Activated T-helper 17 cell treated with anti-CD3 and anti-CD28 coated beads, Interleukin-2, amount 50 U/mL, for 72 hours (primary cell): ENCODE measurements around the gene CHST7. TPM values are rescaled to one million over a fixed set of nuclear protein-coding genes. Genes with fewer than 3 reads are reported as not detected.

Source experiments
- ATAC-seq: fragments of 150-1000 bp; cut with Tn5 transposase; replicated peaks from 2 replicates; pipeline ENCODE4 v1.10.0; 2021; ENCODE audit warnings: mild to moderate bottlenecking, moderate library complexity
- H3K27ac Mint-ChIP-seq: one replicate; pipeline ENCODE4 v1.8.0; 2022; ENCODE audit warnings: mixed read lengths
- H3K27me3 Mint-ChIP-seq: one replicate; pipeline ENCODE4 v1.8.0; 2022; ENCODE audit warnings: mixed read lengths
- H3K36me3 Mint-ChIP-seq: one replicate; pipeline ENCODE4 v1.8.0; 2022; ENCODE audit warnings: low read depth, mild to moderate bottlenecking, mixed read lengths
- H3K4me1 Mint-ChIP-seq: one replicate; pipeline ENCODE4 v1.8.0; 2022; ENCODE audit warnings: mixed read lengths
- H3K4me3 Mint-ChIP-seq: one replicate; pipeline ENCODE4 v1.8.0; 2022; ENCODE audit warnings: mild to moderate bottlenecking, mixed read lengths
- H3K9me3 Mint-ChIP-seq: one replicate; pipeline ENCODE4 v1.8.0; 2022; ENCODE audit warnings: mixed read lengths
- total RNA-seq, 2 donors: library from RNA; stranded (reverse); gene quantifications; one replicate each; pipeline ENCODE4 v1.2.3, GENCODE V29; 2022

The CHST7 gene
- total RNA-seq, 2 donors from 2014 or later, result 2.4 to 2.9 TPM

GRCh38 chrX:46561824-46562657 is 11.5 kb upstream of the CHST7 start:
- Mint-ChIP-seq H3K27me3 (no peaks in the 10 kb centered on the region), H3K27ac (no peak overlapping the region), H3K36me3 (no peaks in the 10 kb centered on the region), H3K4me1 (peaks cover 8% of the 10 kb centered on the region), H3K9me3 (no peaks in the 10 kb centered on the region), H3K4me3 (peak overlapping the region; percentile 31)
- peak; percentile 88 for ATAC-seq

- Mint-ChIP-seq H3K9me3 (no peaks in the 10 kb centered on the region), H3K27ac (no peak overlapping the region), H3K4me3 (no peak overlapping the region), H3K36me3 (no peaks in the 10 kb centered on the region), H3K27me3 (no peaks in the 10 kb centered on the region), H3K4me1 (peaks cover 12% of the 10 kb centered on the region)
- no peak for ATAC-seq
Measured at GRCh38 chrX:46567388-46567787, 6.2 kb upstream of the CHST7 start.

- H3K9me3 Mint-ChIP-seq, result no peaks in the 10 kb centered on the region
- peaks cover 15% of the 10 kb centered on the region for H3K4me1 Mint-ChIP-seq
- H3K27me3 Mint-ChIP-seq, result no peaks in the 10 kb centered on the region
- H3K36me3 Mint-ChIP-seq, result no peaks in the 10 kb centered on the region
- no peak overlapping the region for H3K4me3 Mint-ChIP-seq
- ATAC-seq, result no peak
- no peak overlapping the region for H3K27ac Mint-ChIP-seq
Measured at GRCh38 chrX:46569621-46570020, 3.9 kb upstream of the CHST7 start.

- Mint-ChIP-seq H3K27ac (peak overlapping the region; percentile 85), H3K36me3 (no peaks in the 10 kb centered on the region), H3K27me3 (no peaks in the 10 kb centered on the region), H3K9me3 (no peaks in the 10 kb centered on the region), H3K4me3 (peak overlapping the region; percentile 78), H3K4me1 (peaks cover 19% of the 10 kb centered on the region)
- ATAC-seq, result no peak
Measured at GRCh38 chrX:46571423-46572339, 1.9 kb upstream of the CHST7 start.

DNA sequence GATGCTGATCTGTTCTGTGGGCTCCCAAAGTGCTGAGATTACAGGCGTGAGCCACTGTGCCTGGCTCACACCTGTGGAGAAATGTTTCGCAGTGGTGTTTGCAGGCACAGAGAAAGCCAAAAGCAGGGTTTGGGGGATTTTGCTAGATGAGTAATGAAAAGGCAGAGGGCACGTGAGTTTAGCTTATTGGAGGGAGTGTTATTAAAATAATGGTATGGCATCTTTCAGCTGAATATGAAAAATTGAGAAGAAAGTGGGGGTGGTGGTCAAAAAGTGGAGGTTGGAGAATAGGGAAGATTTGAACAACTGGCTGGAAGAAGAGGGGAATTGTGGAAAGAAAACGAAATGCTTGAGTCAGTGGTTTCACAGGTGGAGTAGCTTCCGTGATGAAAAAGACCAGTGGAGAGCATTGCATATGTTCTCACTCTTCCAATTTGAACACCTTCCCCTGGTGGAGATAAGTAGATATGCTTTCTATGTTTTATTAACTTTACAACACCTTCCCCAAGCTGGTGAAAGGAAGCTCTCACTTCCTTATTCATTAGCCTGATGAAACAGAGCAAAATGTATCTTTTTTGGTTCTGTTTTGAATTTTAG is 1.1 kb upstream of the CHST7 start:
- no peaks in the 10 kb centered on the region for H3K9me3 Mint-ChIP-seq
- H3K4me3 Mint-ChIP-seq, result peak overlapping the region; percentile 78
- no peaks in the 10 kb centered on the region for H3K27me3 Mint-ChIP-seq
- peak overlapping the region; percentile 85 for H3K27ac Mint-ChIP-seq
- H3K4me1 Mint-ChIP-seq, result peaks cover 19% of the 10 kb centered on the region
- peaks cover under 1% of the 10 kb centered on the region for H3K36me3 Mint-ChIP-seq
- ATAC-seq, result peak; percentile 67

GRCh38 chrX:46573892-46574773 is 568 bp downstream of the CHST7 start:
- Mint-ChIP-seq H3K36me3 (peaks cover 13% of the 10 kb centered on the region), H3K9me3 (no peaks in the 10 kb centered on the region), H3K27me3 (no peaks in the 10 kb centered on the region), H3K27ac (no peak overlapping the region), H3K4me3 (peak overlapping the region; percentile 78), H3K4me1 (peaks cover 20% of the 10 kb centered on the region)
- ATAC-seq, result peak; percentile 46

- no peak overlapping the region for H3K27ac Mint-ChIP-seq
- H3K27me3 Mint-ChIP-seq, result no peaks in the 10 kb centered on the region
- H3K4me3 Mint-ChIP-seq, result peak overlapping the region; percentile 78
- H3K9me3 Mint-ChIP-seq, result no peaks in the 10 kb centered on the region
- H3K4me1 Mint-ChIP-seq, result peaks cover 24% of the 10 kb centered on the region
- peaks cover 17% of the 10 kb centered on the region for H3K36me3 Mint-ChIP-seq
- ATAC-seq, result peak; percentile 15
Measured at GRCh38 chrX:46574774-46575381, 1.3 kb downstream of the CHST7 start.

DNA sequence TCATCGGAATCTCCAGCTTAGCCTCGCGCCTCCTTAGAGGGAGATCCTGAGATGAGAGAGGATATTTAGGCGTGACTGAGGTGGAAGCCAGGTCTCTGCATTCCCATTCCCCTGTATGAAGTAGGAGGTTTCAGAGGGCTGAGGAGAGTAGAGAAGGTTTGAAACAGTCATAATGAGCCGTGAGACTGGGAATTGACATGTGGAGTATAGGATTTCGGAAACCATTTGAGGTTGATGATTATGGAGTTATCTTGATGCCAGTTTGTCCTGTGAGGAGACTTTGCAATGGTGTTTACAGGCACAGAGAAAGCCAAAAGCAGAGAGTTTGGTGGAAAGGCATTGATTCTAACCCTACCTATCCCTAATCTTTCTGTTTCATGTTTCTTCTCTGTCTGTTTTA is 2.0 kb downstream of the CHST7 start:
- H3K4me1 Mint-ChIP-seq, result peaks cover 24% of the 10 kb centered on the region
- no peak overlapping the region for H3K27ac Mint-ChIP-seq
- H3K27me3 Mint-ChIP-seq, result no peaks in the 10 kb centered on the region
- no peak for ATAC-seq
- H3K4me3 Mint-ChIP-seq, result peak overlapping the region; percentile 78
- H3K9me3 Mint-ChIP-seq, result no peaks in the 10 kb centered on the region
- peaks cover 17% of the 10 kb centered on the region for H3K36me3 Mint-ChIP-seq

GRCh38 chrX:46575991-46576392 is 2.4 kb downstream of the CHST7 start:
- Mint-ChIP-seq H3K27ac (no peak overlapping the region), H3K4me1 (peaks cover 24% of the 10 kb centered on the region)
- ATAC-seq, result no peak

GRCh38 chrX:46576458-46576857 is 2.9 kb downstream of the CHST7 start:
- Mint-ChIP-seq H3K27me3 (no peaks in the 10 kb centered on the region), H3K9me3 (no peaks in the 10 kb centered on the region), H3K4me1 (peaks cover 24% of the 10 kb centered on the region), H3K36me3 (peaks cover 17% of the 10 kb centered on the region), H3K4me3 (peak overlapping the region; percentile 78), H3K27ac (no peak overlapping the region)
- no peak for ATAC-seq

More at GRCh38 chrX:46575991-46576392, 2.4 kb downstream of the CHST7 start:
- Mint-ChIP-seq H3K27me3 (no peaks in the 10 kb centered on the region), H3K4me3 (peak overlapping the region; percentile 78), H3K9me3 (no peaks in the 10 kb centered on the region), H3K36me3 (peaks cover 17% of the 10 kb centered on the region)

DNA sequence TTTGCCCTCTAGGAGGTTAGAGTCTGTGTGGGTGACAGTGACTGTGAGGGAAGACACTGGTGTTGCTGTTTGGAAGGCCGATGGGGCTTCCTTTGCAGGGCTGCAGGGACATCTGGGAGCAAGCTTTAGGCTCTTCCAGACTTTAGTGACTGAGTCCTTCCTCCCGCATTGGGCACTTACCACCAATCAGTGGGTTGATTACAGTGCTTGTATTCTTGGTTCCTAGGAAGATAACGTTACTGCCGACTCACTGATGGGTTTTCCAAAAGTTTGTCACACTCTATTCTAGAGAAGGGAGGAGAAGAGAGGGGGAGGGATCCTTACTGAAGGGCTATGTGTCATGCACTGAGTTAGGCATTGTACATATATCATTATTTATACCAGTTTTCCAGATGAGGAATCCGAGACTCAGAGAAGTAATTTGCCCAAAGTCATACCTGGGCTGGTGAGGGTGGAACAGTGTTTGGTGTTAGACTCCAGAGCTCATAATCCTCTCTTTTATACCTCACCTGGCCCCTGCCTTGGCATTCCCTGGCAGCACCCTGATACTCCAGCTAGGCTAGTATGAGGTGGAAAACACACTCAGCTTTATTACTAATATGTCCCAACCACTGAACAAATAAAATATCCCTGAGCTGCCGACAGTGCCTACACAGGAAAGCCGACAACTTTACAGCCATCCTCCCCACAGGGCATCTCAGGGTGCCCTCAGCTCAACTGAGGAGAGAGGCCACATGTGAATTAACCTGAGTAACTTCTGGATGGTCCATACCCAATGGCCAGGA is 3.8 kb downstream of the CHST7 start:
- ATAC-seq, result no peak
- H3K4me1 Mint-ChIP-seq, result peaks cover 16% of the 10 kb centered on the region
- H3K4me3 Mint-ChIP-seq, result peak overlapping the region; percentile 78
- H3K27ac Mint-ChIP-seq, result no peak overlapping the region
- no peaks in the 10 kb centered on the region for H3K9me3 Mint-ChIP-seq
- H3K27me3 Mint-ChIP-seq, result no peaks in the 10 kb centered on the region
- H3K36me3 Mint-ChIP-seq, result peaks cover 17% of the 10 kb centered on the region

GRCh38 chrX:46579250-46579649 is 5.7 kb downstream of the CHST7 start:
- H3K36me3 Mint-ChIP-seq, result peaks cover 17% of the 10 kb centered on the region
- H3K4me3 Mint-ChIP-seq, result peak overlapping the region; percentile 11
- H3K27ac Mint-ChIP-seq, result no peak overlapping the region
- H3K4me1 Mint-ChIP-seq, result peaks cover 9% of the 10 kb centered on the region
- no peak for ATAC-seq
- H3K9me3 Mint-ChIP-seq, result no peaks in the 10 kb centered on the region
- H3K27me3 Mint-ChIP-seq, result no peaks in the 10 kb centered on the region

GRCh38 chrX:46580613-46581012 is 7.0 kb downstream of the CHST7 start:
- peaks cover 17% of the 10 kb centered on the region for H3K36me3 Mint-ChIP-seq
- no peak overlapping the region for H3K27ac Mint-ChIP-seq
- H3K27me3 Mint-ChIP-seq, result no peaks in the 10 kb centered on the region
- peaks cover 9% of the 10 kb centered on the region for H3K4me1 Mint-ChIP-seq
- no peaks in the 10 kb centered on the region for H3K9me3 Mint-ChIP-seq
- no peak overlapping the region for H3K4me3 Mint-ChIP-seq
- no peak for ATAC-seq
